DND-41 (cell line): ENCODE data around the gene GRID1.
A peak's percentile ranks its signal among the peaks of the same experiment; 100 is the strongest.

Experiments
- ATAC-seq: fragments of 200-7000 bp; cut with Tn5 transposase; 3 replicates; pipeline ENCODE4 v1.9.1; 2021; ENCODE audit warnings: low read depth; ENCODE audit not compliant: insufficient read depth
- DNase-seq: peaks from one replicate; pipeline ENCODE4 v3.0.0-alpha.2; 2020
- H2AFZ ChIP-seq: 2 replicates; pipeline ENCODE4 v1.6.0; 2012; ENCODE audit warnings: low read depth, low read length
- H3K27ac ChIP-seq: 2 replicates; pipeline ENCODE4 v1.5.1; 2012; ENCODE audit warnings: low read length, inconsistent platforms
- H3K27me3 ChIP-seq: fragments of 200-600 bp; sonication (generic); 2 replicates; pipeline ENCODE4 v1.6.0; 2012; ENCODE audit warnings: low read length, mild to moderate bottlenecking, inconsistent platforms; ENCODE audit not compliant: insufficient read depth, poor library complexity
- H3K36me3 ChIP-seq: 2 replicates; pipeline ENCODE4 v1.5.1; 2012; ENCODE audit warnings: low read length, inconsistent platforms; ENCODE audit not compliant: insufficient read depth
- H3K4me1 ChIP-seq: 2 replicates; pipeline ENCODE4 v1.5.1; 2012; ENCODE audit warnings: mild to moderate bottlenecking, low read length; ENCODE audit not compliant: insufficient read depth
- H3K4me2 ChIP-seq: 2 replicates; pipeline ENCODE4 v1.6.0; 2012; ENCODE audit warnings: mild to moderate bottlenecking, moderate library complexity, low read length, inconsistent platforms; ENCODE audit not compliant: insufficient read depth
- H3K4me3 ChIP-seq, 2 experiments: fragments of 200-600 bp in 1 of 2; shearing (Covaris generic) in 1 of 2; 2 replicates each; pipeline ENCODE4 v1.5.1; 2012 to 2016; ENCODE audit warnings: inconsistent platforms in 2 of 2, low read length in 2 of 2, mild to moderate bottlenecking in 2 of 2, low read depth in 1 of 2, moderate library complexity in 1 of 2
- H3K79me2 ChIP-seq: 2 replicates; pipeline ENCODE4 v1.6.0; 2012; ENCODE audit warnings: low read length, inconsistent platforms; ENCODE audit not compliant: insufficient read depth
- H3K9ac ChIP-seq: 2 replicates; pipeline ENCODE4 v1.6.0; 2012; ENCODE audit warnings: low read depth, mild to moderate bottlenecking, inconsistent platforms, low read length, moderate library complexity
- H3K9me3 ChIP-seq: 2 replicates; pipeline ENCODE4 v1.5.1; 2012; ENCODE audit warnings: low read length, moderate library complexity, mild to moderate bottlenecking, inconsistent platforms; ENCODE audit not compliant: insufficient read depth, severe bottlenecking
- H4K20me1 ChIP-seq: 2 replicates; pipeline ENCODE4 v1.6.0; 2012; ENCODE audit warnings: low read length; ENCODE audit not compliant: insufficient read depth
- CTCF ChIP-seq: IDR thresholded peaks from 2 replicates; pipeline ENCODE4 v1.5.1; 2012; ENCODE audit warnings: borderline replicate concordance, low read length, moderate library complexity, mild to moderate bottlenecking; ENCODE audit not compliant: poor library complexity, severe bottlenecking; ENCODE audit errors: extremely low read depth
- EZH2 ChIP-seq: IDR thresholded peaks from 3 replicates; pipeline ENCODE4 v1.6.1; 2012; ENCODE audit warnings: borderline replicate concordance, low read depth, mild to moderate bottlenecking, moderate library complexity, low read length, inconsistent platforms; ENCODE audit not compliant: severe bottlenecking

The GRID1 gene

DNA sequence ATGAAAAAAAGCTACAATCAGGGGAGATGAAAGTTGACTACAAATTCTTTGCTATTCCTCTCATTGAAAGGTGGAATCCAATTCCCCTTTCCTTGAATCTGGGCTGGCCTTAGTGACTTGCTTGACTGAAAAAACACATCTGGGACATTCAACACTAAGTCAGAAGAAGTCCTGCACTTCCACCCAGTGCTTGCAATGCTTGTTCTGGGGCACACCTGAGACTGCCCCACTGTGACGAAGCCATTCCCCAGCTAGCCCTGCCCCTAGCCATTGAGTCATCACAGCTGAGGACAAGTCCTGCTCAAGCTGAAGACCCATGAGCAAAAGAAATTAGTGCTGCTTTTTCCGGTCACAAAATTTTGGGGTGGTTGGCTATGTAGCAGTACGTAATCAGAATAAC is 19.2 kb upstream of the GRID1 start:
- Histone ChIP-seq H3K4me2 (no peak overlapping the region), H3K9me3 (no peaks in the 10 kb centered on the region), H3K79me2 (no peaks in the 10 kb centered on the region), H4K20me1 (no peaks in the 10 kb centered on the region), H3K36me3 (no peaks in the 10 kb centered on the region), H2AFZ (no peak overlapping the region), H3K27ac (no peak overlapping the region), H3K4me3 (no peak overlapping the region), H3K4me1 (no peaks in the 10 kb centered on the region), H3K27me3 (peaks cover 13% of the 10 kb centered on the region), H3K9ac (no peak overlapping the region)
- TF ChIP-seq EZH2 = no peak
- TF ChIP-seq CTCF = no peak
- ATAC-seq (no peak), DNase-seq (no peak)

DNA sequence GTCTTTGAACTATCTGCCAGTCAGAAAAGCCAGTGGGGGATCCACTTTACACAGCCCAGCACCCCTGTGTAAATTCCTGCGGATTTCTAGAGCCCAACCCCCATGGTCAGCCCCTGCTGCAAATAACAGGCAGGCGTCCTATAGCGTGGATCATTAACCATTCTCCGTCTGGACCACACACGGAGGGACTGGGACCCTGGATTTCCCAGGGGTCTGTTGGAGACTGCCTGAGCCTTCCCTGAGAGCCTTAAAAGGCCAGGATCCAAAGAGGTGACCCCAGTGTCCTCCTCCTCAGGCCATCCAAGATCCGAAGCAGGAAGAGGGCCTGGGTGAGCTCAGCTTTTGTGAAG is 11.2 kb upstream of the GRID1 start:
- no peak for TF ChIP-seq EZH2
- no peak for TF ChIP-seq CTCF
- Histone ChIP-seq H3K36me3 (no peaks in the 10 kb centered on the region), H3K79me2 (no peaks in the 10 kb centered on the region), H3K27ac (no peak overlapping the region), H3K4me2 (no peak overlapping the region), H4K20me1 (no peaks in the 10 kb centered on the region; the same call in 1 of the 2 replicates), H3K9ac (no peak overlapping the region), H3K9me3 (no peaks in the 10 kb centered on the region), H3K4me1 (peaks cover 6% of the 10 kb centered on the region; the same call in 1 of the 2 replicates), H3K27me3 (peaks cover 16% of the 10 kb centered on the region), H2AFZ (no peak overlapping the region), H3K4me3 (no peak overlapping the region)
- DNase-seq = no peak
- no peak for ATAC-seq

DNA sequence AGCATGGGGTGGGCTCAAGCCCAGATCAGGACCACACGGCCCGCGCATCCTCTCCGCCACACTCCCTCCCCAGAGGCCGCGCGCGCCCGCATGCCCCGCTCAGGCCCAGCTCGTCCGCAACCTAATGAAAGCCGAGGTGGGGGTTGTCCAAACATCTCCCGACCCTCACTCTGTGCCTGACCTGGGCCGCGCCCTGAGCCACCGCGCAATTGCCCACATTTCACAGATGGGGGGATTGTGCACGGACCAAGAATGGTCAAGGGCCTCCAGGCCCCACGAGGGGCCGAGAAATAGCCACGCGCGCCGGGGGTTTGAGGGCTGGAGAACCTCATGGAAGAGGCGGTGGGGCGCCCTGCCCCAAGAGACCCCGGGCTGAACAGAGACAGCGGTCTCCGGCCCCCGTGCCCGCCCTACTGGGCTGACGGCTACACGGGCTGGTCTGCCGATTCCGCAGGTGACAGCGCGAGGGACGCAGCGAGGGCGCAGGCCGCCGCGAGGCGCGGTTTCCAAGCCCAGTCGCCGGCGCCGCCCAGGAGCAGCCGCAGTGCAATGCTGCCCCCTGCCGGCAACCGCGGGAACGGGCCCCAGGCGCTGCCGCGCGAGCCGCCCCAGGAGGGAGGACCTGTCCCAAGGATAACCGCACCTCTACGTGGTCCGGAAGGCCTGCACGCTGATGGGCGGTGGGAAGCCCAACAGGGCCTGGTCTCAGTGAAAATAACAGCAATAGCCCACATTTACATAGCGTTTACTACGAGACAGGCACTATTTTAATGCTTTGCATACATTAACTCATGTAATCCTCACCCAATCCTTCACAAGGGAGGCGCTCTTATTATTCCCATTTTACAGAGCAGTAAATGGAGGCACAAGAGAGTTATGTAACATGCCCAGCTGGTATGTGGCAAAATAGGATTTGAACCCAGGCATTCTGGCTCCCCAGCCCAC is 10.5 kb upstream of the GRID1 start:
- Histone ChIP-seq H4K20me1 (no peaks in the 10 kb centered on the region; the same call in 1 of the 2 replicates), H3K4me3 (no peak overlapping the region), H3K4me2 (peak overlapping the region; percentile 21), H3K27me3 (peaks cover 16% of the 10 kb centered on the region), H3K27ac (no peak overlapping the region), H3K79me2 (no peaks in the 10 kb centered on the region), H2AFZ (no peak overlapping the region), H3K4me1 (peaks cover 6% of the 10 kb centered on the region; the same call in 1 of the 2 replicates), H3K36me3 (no peaks in the 10 kb centered on the region), H3K9ac (no peak overlapping the region), H3K9me3 (no peaks in the 10 kb centered on the region)
- no peak for TF ChIP-seq EZH2
- TF ChIP-seq CTCF = peak; percentile 92
- peak; percentile 73 for DNase-seq
- peak; percentile 97 for ATAC-seq
